ENCODE data around the gene ATP9A.
"Not testable (repeated sequence)": the region's sequence is repeated elsewhere in the genome, so short reads cannot be mapped to it uniquely, and the experiment has no call there.

The ATP9A gene

GRCh38 chr20:51752343-51752951, 15.7 kb downstream of the ATP9A start:
- no peak for DNase-seq

- DNase-seq = no peak
These were observed 17.3 kb downstream of the ATP9A start for GRCh38 chr20:51750770-51751388.

- peak; percentile 68 for DNase-seq
These were observed 18.0 kb downstream of the ATP9A start for GRCh38 chr20:51750037-51750769.

- DNase-seq = no peak
These were observed 18.5 kb downstream of the ATP9A start for GRCh38 chr20:51749674-51750036.

DNA sequence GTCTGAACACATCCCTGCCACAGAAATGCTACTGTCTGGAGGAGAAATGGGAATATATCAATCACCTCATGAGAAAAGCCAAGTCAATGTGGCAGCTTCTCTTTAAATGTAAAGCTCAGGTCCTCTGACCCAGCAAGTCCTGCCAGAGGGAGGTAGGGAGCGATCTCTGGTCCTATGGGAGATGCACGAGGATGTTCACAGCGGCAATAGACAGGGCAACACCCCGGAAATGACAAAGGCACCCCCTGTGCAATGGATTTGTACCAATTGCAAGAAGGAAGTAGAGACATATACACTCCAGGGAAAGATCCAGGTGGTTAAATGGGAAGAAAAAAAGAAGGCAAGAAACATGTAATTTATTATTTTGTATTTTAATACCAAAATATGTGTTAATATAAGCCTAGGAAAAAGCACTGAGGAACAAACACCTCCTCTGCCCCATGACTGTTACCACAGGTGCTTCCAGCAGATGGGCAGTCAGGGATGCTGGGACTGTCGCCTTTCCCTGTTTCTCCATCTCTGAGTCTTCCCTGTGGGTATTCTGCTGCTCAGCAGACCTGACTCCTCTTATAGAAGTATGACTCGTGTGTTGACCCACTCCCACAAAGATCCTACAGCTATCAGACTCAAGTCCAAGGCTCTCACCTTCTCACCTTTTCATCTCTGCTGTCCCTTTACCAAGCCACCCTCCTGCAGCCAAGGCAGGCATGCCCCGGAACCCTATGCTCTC, 20.8 kb downstream of the ATP9A start:
- DNase-seq = no peak

DNA sequence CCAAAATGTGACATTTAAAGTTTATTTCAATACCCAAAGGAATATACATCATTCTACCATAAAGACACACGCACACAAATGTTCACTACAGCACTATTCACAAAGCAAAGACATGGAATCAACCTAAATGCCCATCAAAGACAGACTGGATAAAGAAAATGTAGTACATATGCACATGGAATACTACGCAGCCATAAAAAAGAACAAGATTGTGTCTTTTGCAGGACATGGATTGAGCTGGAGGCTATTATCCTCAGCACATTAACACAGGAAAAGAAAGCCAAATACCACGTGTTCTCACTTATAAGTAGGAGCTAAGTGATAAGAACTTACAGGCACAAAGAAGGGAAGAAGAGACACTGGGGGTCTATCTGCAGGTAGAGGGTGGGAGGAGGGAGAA, 22.4 kb downstream of the ATP9A start:
- no peak for DNase-seq

DNA sequence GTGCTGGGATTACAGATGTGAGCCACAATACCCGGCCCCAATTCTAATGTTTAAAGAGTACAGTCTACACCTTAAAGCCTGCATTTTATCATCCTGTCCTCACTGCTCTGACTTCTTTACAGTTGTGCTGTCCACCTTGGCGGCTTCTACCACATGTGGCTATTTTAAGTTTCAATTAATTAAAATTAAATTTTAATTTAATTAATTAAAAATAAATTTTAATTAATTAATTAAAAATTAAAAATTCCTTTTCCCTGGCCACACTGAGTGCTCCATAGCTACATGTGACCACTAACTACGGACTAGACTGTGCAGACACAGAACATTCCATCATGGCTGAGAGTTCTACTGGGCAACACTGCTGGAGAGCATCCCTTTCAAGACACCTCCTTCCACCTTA, 27.4 kb downstream of the ATP9A start:
- DNase-seq = no peak

DNA sequence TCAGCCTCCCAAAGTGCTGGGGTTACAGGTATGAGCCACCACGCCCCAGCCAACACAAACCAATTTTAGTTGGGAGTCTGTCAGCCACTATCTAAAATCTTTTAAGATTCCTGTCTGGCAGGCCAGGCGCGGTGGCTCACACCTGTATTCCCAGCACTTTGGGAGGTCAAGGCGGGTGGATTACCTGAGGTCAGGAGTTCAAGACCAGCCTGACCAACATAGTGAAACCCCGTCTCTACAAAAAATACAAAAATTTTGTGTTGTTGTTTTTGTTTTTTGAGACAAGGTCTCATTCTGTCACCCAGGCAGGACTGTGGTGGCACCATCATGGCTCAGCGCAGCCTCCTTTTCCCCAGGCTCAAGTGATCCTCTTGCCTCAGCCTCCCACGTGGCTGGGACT, 27.9 kb downstream of the ATP9A start:
- not testable (repeated sequence) for DNase-seq

DNA sequence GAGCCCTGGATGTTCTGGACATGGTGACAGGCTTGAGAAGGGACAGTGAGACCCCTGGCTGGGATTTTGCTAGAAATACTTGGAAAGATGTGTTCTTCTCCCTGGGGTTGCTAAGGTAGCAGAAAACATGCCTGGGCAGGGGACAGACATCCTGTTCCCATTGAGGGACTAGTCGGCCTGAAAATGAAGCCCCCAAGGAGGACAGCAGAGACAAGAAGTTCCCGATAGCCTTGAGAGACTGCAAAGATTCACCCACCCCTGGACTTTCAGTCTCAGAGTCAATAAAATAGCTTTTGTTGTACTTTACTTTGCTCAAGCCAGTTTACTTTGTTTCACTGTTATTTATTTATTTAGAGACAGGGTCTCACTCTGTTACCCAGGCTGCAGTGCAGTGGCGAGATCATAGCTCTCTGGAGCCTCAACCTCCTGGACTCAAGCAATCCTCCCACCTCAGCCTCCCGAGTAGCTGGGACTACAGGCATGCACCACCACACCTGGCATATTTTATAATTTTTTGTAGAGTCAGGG, 28.4 kb downstream of the ATP9A start:
- DNase-seq = no peak

DNA sequence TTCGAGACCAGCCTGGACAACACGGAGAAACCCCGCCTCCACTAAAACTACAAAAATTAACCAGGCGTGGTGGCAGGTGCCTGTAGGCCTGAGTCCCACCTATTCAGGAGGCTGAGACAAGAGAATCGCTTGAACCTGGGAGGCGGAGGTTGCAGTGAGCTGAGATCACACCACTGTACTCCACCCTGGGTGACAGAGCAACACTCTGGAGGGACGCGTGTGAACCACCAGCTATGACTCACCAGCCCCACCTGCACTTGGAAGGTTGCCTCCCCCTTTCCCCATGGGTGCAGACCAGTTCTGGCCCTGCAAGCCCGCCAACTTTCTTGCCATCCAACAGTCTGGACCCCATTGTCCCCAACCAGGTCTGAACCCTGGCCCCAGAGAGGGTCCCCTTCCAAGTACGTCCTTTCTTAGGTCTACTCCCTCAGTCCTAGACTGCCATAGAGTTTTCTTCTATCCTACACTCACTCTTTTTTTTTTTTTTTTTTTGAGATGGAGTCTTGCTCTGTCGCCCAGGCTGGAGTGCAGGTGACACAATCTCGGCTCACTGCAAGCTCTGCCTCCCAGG, 29.2 kb downstream of the ATP9A start:
- no peak for DNase-seq

GRCh38 chr20:51738261-51738660, 29.9 kb downstream of the ATP9A start:
- not testable (repeated sequence) for DNase-seq

GRCh38 chr20:51736947-51737346, 31.2 kb downstream of the ATP9A start:
- no peak for DNase-seq

GRCh38 chr20:51735728-51736600, 32.2 kb downstream of the ATP9A start:
- DNase-seq = no peak

DNA sequence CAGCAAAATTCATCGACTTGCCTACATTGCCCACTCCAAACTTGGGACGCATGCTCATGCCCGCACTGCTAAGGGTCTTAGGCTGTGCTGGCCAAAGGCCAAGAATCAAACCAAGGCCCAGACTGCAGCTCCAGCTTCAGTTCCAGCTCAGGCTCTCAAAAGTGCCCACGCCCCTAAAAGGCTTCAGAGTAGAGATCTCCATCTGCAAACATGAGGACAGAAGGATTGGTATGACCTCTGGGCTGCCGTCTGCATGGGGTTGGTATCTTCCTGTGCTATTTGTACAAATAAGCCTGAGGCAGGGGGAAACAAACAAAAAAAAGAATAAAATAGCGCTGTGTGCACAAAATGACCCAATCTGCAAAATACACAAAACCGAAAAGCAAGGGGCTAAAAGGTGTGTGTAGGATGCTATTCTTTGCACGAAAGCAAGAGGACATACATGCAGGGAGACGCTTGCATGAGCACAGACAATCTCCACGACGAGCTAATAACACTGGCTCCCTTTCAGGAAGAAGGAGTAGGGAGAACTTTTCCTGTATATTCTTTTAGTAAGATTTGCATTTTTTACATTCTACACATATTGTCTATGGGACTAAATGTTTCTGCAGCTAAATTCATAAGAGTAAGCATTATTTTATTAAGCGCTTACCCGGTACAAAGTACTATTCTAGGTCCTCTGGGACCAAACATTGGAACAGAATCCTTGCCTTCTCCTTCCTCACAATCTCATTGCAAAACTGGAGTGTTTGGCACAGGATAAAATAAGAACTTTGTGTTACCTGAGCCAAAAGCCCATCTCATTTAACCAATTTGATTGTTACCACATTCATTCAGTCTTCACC, 33.1 kb downstream of the ATP9A start:
- no peak for DNase-seq

- DNase-seq = no peak
These were observed 35.1 kb downstream of the ATP9A start for GRCh38 chr20:51733070-51733469.

- DNase-seq = no peak
These were observed 35.9 kb downstream of the ATP9A start for GRCh38 chr20:51732096-51732791.

- no peak for DNase-seq
These were observed 36.5 kb downstream of the ATP9A start for GRCh38 chr20:51731731-51732095.

- no peak for DNase-seq
These were observed 38.4 kb downstream of the ATP9A start for GRCh38 chr20:51729771-51730170.

DNA sequence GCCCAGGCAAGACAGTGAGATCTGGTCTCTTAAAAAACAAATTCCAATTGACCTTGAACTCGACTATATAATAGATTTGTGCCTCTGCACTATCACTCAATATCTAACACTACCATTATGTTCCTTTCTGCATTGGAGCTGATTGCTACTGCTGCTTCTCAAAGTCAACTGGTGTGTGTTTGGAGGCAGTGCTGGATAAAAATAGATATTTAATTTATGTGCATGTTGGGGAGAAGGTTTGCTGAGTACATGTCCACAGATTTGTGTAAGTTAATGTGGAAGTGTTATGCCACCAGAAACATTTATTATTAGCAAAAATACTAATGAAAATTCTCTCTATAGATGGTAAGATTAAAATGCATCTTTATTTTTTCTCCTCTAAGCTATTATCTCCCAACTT, 39.5 kb downstream of the ATP9A start:
- no peak for DNase-seq

DNA sequence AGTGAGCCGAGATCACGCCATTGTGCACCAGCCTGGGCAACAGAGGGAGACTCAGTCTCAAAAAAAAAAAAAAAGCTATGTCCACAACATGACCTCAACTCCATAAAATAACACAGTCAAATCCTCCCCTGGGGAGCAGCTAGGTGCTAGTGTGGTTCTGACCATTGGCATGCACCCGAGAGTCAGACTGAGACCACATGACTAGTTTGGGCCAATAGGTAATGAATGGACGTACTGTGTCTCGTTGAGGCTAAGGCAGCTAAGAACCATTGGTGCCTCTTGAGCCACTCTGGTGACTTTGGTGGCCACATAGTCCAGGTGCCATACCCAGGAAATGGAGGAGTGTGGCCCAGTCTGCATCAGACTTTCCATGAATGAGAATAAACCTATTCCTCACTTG, 40.3 kb downstream of the ATP9A start:
- DNase-seq = no peak

Data from hematopoietic multipotent progenitor cell treated with erythropoietin and hydrocortisone succinate and interleukin-3 and kit ligand, for 8 days (in vitro differentiated cells).